ENCODE data around the gene PAM16. TPM values are rescaled to one million over a fixed set of nuclear protein-coding genes. Genes with fewer than 3 reads are reported as not detected.

Gene PAM16
- total RNA-seq, 1 experiment from 2014 or later, result 117 TPM

- Mint-ChIP-seq H3K27me3 (ENCODE audit: insufficient read depth, unreplicated experiment) (no peaks in the 10 kb centered on the region), H3K27ac (ENCODE audit: low read depth, unreplicated experiment) (no peak overlapping the region), H3K9me3 (ENCODE audit: unreplicated experiment) (no peaks in the 10 kb centered on the region), H3K4me3 (ENCODE audit: unreplicated experiment) (no peak overlapping the region), H3K4me1 (ENCODE audit: insufficient read depth, unreplicated experiment) (peaks cover 9% of the 10 kb centered on the region), H3K36me3 (ENCODE audit: insufficient read depth, unreplicated experiment) (no peaks in the 10 kb centered on the region)
- no peak for TF ChIP-seq CTCF (IDR thresholded peaks at IDR 0.05; ENCODE audit: unreplicated experiment)
- CTCF ChIA-PET, result interaction anchor here (0.6 to 14.1 kb wide), 3 partner anchors 9 to 683 kb away, joined by 3 to 263 read pairs (median 4); no protein-coding TSS in a partner anchor
- no peak for DNase-seq (ENCODE audit: unreplicated experiment)
- intact Hi-C loops (cut with micrococcal nuclease), result no loop called here
- BruUV-seq (replicated peaks), result no TSS peak
- POLR2A ChIA-PET, result no interaction called here
These were observed 14.9 kb upstream of the PAM16 start for GRCh38 chr16:4366016-4366415.

- intact Hi-C loops (cut with micrococcal nuclease), result no loop called here
- Mint-ChIP-seq H3K9me3 (ENCODE audit: unreplicated experiment) (no peaks in the 10 kb centered on the region), H3K27ac (ENCODE audit: low read depth, unreplicated experiment) (no peak overlapping the region), H3K27me3 (ENCODE audit: insufficient read depth, unreplicated experiment) (no peaks in the 10 kb centered on the region), H3K4me3 (ENCODE audit: unreplicated experiment) (no peak overlapping the region), H3K4me1 (ENCODE audit: insufficient read depth, unreplicated experiment) (peaks cover 9% of the 10 kb centered on the region), H3K36me3 (ENCODE audit: insufficient read depth, unreplicated experiment) (no peaks in the 10 kb centered on the region)
- no peak for DNase-seq (ENCODE audit: unreplicated experiment)
- ChIA-PET CTCF (interaction anchor here (0.6 to 14.1 kb wide), 3 partner anchors 10 to 682 kb away, joined by 3 to 263 read pairs (median 4); no protein-coding TSS in a partner anchor), POLR2A (no interaction called here)
- no peak for TF ChIP-seq CTCF (IDR thresholded peaks at IDR 0.05; ENCODE audit: unreplicated experiment)
- BruUV-seq (replicated peaks), result no TSS peak
These were observed 14.5 kb upstream of the PAM16 start for GRCh38 chr16:4365615-4366014.

- H3K4me1 Mint-ChIP-seq (ENCODE audit: insufficient read depth, unreplicated experiment), result peaks cover 9% of the 10 kb centered on the region
- ChIA-PET POLR2A (no interaction called here), CTCF (interaction anchor here (1.0 to 14.1 kb wide), 3 partner anchors 10 to 45 kb away, joined by 4 to 263 read pairs (median 5); no protein-coding TSS in a partner anchor)
- no peak overlapping the region for H3K27ac Mint-ChIP-seq (ENCODE audit: low read depth, unreplicated experiment)
- no TSS peak for BruUV-seq (replicated peaks)
- intact Hi-C loops (cut with micrococcal nuclease), result no loop called here
- no peak for DNase-seq (ENCODE audit: unreplicated experiment)
- no peaks in the 10 kb centered on the region for H3K9me3 Mint-ChIP-seq (ENCODE audit: unreplicated experiment)
- no peaks in the 10 kb centered on the region for H3K27me3 Mint-ChIP-seq (ENCODE audit: insufficient read depth, unreplicated experiment)
- no peak overlapping the region for H3K4me3 Mint-ChIP-seq (ENCODE audit: unreplicated experiment)
- peaks cover 2% of the 10 kb centered on the region for H3K36me3 Mint-ChIP-seq (ENCODE audit: insufficient read depth, unreplicated experiment)
- TF ChIP-seq CTCF (IDR thresholded peaks at IDR 0.05; ENCODE audit: unreplicated experiment), result no peak
These were observed 13.9 kb upstream of the PAM16 start for GRCh38 chr16:4365014-4365406.

DNA sequence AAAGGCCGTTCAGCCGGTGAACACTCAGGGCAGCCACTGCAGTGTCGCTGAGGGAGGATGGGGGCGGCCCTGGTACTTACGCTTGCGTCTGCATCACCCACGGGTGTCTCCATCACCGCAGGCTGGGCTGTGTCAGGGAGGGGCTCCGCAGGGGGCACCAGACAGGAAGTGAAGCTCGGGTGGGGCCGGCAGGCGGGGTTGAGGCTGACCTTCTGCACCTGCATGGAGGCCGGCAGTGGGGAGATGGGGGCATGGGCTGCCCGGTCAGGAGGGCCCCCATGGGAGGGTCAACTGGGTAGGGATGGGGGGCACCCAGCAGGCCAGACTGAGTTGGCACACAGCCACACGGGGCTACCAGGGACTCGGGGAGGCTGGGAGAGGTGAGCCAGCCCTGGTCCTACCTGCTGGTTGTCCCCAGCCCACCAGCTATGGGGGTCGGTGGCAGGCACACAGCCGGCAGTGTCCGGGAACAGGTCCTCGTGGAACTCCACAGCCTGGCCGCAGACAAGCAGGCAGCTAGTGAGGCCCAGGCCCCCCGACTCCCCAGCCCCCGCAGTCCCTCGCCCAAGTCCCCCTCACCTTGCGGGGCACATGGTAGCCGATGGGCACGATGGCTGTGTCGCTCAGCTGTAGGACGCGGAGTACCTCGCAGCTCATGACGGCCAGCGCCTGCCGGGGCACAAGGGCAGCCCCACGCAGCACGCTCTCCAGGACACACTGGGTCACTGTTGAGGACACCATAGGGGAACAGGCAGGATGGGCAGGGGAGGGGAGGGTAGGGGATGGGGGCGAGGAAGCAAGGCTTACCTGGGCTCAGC lies 13.3 kb upstream of the PAM16 start:
- intact Hi-C loops (cut with micrococcal nuclease), result no loop called here
- TF ChIP-seq CTCF (IDR thresholded peaks at IDR 0.05; ENCODE audit: unreplicated experiment), result no peak
- ChIA-PET POLR2A (no interaction called here), CTCF (interaction anchor here (1.0 to 14.1 kb wide), 2 partner anchors 37 to 45 kb away, joined by 5 to 263 read pairs; no protein-coding TSS in a partner anchor)
- Mint-ChIP-seq H3K9me3 (ENCODE audit: unreplicated experiment) (no peaks in the 10 kb centered on the region), H3K27ac (ENCODE audit: low read depth, unreplicated experiment) (no peak overlapping the region), H3K4me3 (ENCODE audit: unreplicated experiment) (no peak overlapping the region), H3K27me3 (ENCODE audit: insufficient read depth, unreplicated experiment) (no peaks in the 10 kb centered on the region), H3K4me1 (ENCODE audit: insufficient read depth, unreplicated experiment) (peaks cover 9% of the 10 kb centered on the region), H3K36me3 (ENCODE audit: insufficient read depth, unreplicated experiment) (peaks cover 7% of the 10 kb centered on the region)
- BruUV-seq (replicated peaks), result no TSS peak
- DNase-seq (ENCODE audit: unreplicated experiment), result no peak
